ENCODE data around the gene ADGRF4.

ADGRF4 gene

DNA sequence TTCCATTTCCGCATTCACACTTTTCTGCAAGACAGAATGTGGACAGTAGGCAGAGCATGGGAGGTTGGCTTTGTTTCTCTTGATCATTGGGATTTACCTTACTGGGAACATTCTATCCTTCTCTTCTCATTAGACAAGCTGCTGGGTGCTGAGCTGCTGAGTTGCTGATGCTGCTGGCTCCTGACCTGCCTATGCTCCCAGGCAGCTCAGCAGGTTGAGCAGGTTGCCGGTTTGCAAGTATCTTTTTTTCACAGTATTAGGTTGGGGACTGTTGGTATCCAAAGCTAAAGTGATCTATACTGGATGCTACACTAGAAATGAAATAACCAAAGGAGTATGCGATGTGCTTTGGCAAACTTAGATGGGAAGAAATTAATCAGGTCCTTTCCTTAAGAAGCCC is 23.7 kb upstream of the ADGRF4 start:
- no peak for TF ChIP-seq FOXP2 (optimal IDR thresholded peaks at IDR 0.05; ENCODE audit: borderline replicate concordance, extremely low read depth, extremely low read length, insufficient read depth)
- no peak for TF ChIP-seq SIN3A (IDR thresholded peaks at IDR 0.05; ENCODE audit: borderline replicate concordance, insufficient read depth, low read length)
- no peak for TF ChIP-seq TAF1 (IDR thresholded peaks at IDR 0.05; ENCODE audit: borderline replicate concordance, insufficient read depth, low read length)
- TF ChIP-seq, protein P1, sequence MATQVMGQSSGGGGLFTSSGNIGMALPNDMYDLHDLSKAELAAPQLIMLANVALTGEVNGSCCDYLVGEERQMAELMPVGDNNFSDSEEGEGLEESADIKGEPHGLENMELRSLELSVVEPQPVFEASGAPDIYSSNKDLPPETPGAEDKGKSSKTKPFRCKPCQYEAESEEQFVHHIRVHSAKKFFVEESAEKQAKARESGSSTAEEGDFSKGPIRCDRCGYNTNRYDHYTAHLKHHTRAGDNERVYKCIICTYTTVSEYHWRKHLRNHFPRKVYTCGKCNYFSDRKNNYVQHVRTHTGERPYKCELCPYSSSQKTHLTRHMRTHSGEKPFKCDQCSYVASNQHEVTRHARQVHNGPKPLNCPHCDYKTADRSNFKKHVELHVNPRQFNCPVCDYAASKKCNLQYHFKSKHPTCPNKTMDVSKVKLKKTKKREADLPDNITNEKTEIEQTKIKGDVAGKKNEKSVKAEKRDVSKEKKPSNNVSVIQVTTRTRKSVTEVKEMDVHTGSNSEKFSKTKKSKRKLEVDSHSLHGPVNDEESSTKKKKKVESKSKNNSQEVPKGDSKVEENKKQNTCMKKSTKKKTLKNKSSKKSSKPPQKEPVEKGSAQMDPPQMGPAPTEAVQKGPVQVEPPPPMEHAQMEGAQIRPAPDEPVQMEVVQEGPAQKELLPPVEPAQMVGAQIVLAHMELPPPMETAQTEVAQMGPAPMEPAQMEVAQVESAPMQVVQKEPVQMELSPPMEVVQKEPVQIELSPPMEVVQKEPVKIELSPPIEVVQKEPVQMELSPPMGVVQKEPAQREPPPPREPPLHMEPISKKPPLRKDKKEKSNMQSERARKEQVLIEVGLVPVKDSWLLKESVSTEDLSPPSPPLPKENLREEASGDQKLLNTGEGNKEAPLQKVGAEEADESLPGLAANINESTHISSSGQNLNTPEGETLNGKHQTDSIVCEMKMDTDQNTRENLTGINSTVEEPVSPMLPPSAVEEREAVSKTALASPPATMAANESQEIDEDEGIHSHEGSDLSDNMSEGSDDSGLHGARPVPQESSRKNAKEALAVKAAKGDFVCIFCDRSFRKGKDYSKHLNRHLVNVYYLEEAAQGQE (IDR thresholded peaks at IDR 0.05; ENCODE audit: insufficient read depth in 1 of 2, low read depth in 2 of 2, low read length in 2 of 2): no peak
- TF ChIP-seq POLR2AphosphoS5 (IDR thresholded peaks at IDR 0.05; ENCODE audit: low read depth, low read length): no peak

DNA sequence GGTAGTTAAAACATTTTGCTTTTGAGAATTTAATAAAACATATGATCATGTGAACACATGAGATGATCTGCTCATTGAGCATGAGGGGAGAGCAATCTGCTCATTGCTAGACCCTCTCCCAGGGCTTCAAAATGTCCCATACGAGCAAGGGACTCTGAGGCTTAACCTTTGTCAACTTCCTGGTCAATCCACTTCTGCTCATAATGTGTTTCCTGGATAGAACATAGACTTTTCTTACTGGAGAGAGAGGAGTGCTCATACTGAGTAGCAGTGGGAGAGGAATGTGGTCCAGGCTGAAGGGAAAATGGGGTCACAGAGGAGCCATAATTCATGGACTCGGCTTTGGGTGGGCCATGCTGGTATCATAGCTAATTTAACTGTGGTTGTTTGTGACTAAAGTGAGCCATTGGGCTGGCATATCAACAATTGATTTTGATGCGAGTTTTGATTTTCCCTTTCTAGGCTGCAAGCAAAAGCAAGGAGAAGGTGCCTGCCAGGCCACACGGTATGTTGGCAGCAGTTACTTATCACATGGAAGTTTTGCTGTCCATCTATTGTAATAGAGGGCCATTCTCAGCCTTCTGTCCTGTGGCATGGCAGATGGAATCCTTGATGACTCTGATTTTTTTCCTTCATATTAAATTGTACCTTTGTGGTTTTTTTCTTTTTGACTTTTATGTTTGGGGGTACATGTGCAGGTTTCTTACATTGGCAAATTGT is 20.8 kb upstream of the ADGRF4 start:
- TF ChIP-seq TAF1 (IDR thresholded peaks at IDR 0.05; ENCODE audit: borderline replicate concordance, insufficient read depth, low read length) (no peak), FOXP2 (optimal IDR thresholded peaks at IDR 0.05; ENCODE audit: borderline replicate concordance, extremely low read depth, extremely low read length, insufficient read depth) (no peak)

GRCh38 chr6:47678739-47679138 is 19.6 kb upstream of the ADGRF4 start:
- no peak for TF ChIP-seq SIN3A (IDR thresholded peaks at IDR 0.05; ENCODE audit: borderline replicate concordance, insufficient read depth, low read length)
- TF ChIP-seq TAF1 (IDR thresholded peaks at IDR 0.05; ENCODE audit: borderline replicate concordance, insufficient read depth, low read length): no peak
- no peak for TF ChIP-seq POLR2AphosphoS5 (IDR thresholded peaks at IDR 0.05; ENCODE audit: low read depth, low read length)
- TF ChIP-seq, protein P1 (IDR thresholded peaks at IDR 0.05; ENCODE audit: insufficient read depth in 1 of 2, low read depth in 2 of 2, low read length in 2 of 2): no peak
- no peak for TF ChIP-seq FOXP2 (optimal IDR thresholded peaks at IDR 0.05; ENCODE audit: borderline replicate concordance, extremely low read depth, extremely low read length, insufficient read depth)

GRCh38 chr6:47679322-47679906 is 19.0 kb upstream of the ADGRF4 start:
- TF ChIP-seq POLR2AphosphoS5 (IDR thresholded peaks at IDR 0.05; ENCODE audit: low read depth, low read length): no peak
- no peak for TF ChIP-seq FOXP2 (optimal IDR thresholded peaks at IDR 0.05; ENCODE audit: borderline replicate concordance, extremely low read depth, extremely low read length, insufficient read depth)
- no peak for TF ChIP-seq SIN3A (IDR thresholded peaks at IDR 0.05; ENCODE audit: borderline replicate concordance, insufficient read depth, low read length)
- TF ChIP-seq, protein P1 (IDR thresholded peaks at IDR 0.05; ENCODE audit: insufficient read depth in 1 of 2, low read depth in 2 of 2, low read length in 2 of 2): no peak
- TF ChIP-seq TAF1 (IDR thresholded peaks at IDR 0.05; ENCODE audit: borderline replicate concordance, insufficient read depth, low read length): no peak

DNA sequence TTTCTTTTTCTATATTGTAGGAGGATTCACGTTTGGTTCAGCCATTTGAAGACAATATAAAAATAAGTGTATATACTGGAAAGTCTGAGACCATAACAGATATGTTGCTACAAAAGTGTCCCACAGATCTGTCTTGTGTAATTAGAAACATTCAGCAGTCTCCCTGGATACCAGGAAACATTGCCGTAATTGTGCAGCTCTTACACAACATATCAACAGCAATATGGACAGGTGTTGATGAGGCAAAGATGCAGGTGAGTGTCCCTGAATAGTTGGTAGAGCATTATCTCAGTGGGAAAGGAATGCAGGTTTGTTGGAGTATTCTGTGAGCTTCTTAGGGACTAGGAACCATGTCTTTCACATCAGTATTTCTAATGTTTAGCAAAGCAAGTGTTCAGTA is 18.3 kb upstream of the ADGRF4 start:
- TF ChIP-seq SIN3A (IDR thresholded peaks at IDR 0.05; ENCODE audit: borderline replicate concordance, insufficient read depth, low read length): no peak
- TF ChIP-seq, protein P1 (IDR thresholded peaks at IDR 0.05; ENCODE audit: insufficient read depth in 1 of 2, low read depth in 2 of 2, low read length in 2 of 2): no peak
- no peak for TF ChIP-seq POLR2AphosphoS5 (IDR thresholded peaks at IDR 0.05; ENCODE audit: low read depth, low read length)
- TF ChIP-seq TAF1 (IDR thresholded peaks at IDR 0.05; ENCODE audit: borderline replicate concordance, insufficient read depth, low read length): no peak
- TF ChIP-seq FOXP2 (optimal IDR thresholded peaks at IDR 0.05; ENCODE audit: borderline replicate concordance, extremely low read depth, extremely low read length, insufficient read depth): no peak
